ENCODE data around the gene LDHB. TPM values are rescaled to one million over a fixed set of nuclear protein-coding genes. Genes with fewer than 3 reads are reported as not detected.

Gene LDHB
- polyA plus RNA-seq, 1 experiment: 1,189 TPM

- TF ChIP-seq CTCF (IDR thresholded peaks at IDR 0.05; ENCODE audit: low read depth, low read length): no peak
- CTCF ChIA-PET: no interaction called here
- Histone ChIP-seq H3K27ac (ENCODE audit: low read depth, low read length) (no peak overlapping the region), H3K27me3 (ENCODE audit: control insufficient read depth, insufficient read depth, low read length) (no peaks in the 10 kb centered on the region), H3K9me3 (ENCODE audit: control insufficient read depth, insufficient read depth, low read length) (no peaks in the 10 kb centered on the region), H3K4me3 (ENCODE audit: low read depth, low read length) (no peak overlapping the region)
- POLR2A ChIA-PET: no interaction called here
- DNase-seq (ENCODE audit: low read depth, low spot score): no peak
Observed at GRCh38 chr12:21683115-21683514, 25.5 kb upstream of the LDHB start.

GRCh38 chr12:21678959-21679358 is 21.3 kb upstream of the LDHB start:
- TF ChIP-seq CTCF (IDR thresholded peaks at IDR 0.05; ENCODE audit: low read depth, low read length): no peak
- ChIA-PET CTCF (interaction anchor here (1.0 to 1.4 kb wide), 3 partner anchors 18 to 149 kb away, joined by 3 to 4 read pairs (median 3); no protein-coding TSS in a partner anchor), POLR2A (interaction anchor here (1.0 kb wide), 1 partner anchor 21 kb away, joined by 3 read pairs; the partner anchor contains the start of gene LDHB)
- Histone ChIP-seq H3K27me3 (ENCODE audit: control insufficient read depth, insufficient read depth, low read length) (peaks cover 7% of the 10 kb centered on the region), H3K9me3 (ENCODE audit: control insufficient read depth, insufficient read depth, low read length) (no peaks in the 10 kb centered on the region; the same call in 1 of the 2 replicates), H3K27ac (ENCODE audit: low read depth, low read length) (no peak overlapping the region), H3K4me3 (ENCODE audit: low read depth, low read length) (no peak overlapping the region)
- DNase-seq (ENCODE audit: low read depth, low spot score): no peak

- DNase-seq (ENCODE audit: low read depth, low spot score): no peak
- CTCF ChIA-PET: interaction anchor here (1.1 to 1.5 kb wide), 3 partner anchors 19 to 312 kb away, joined by 3 to 4 read pairs (median 4); no protein-coding TSS in a partner anchor
Observed at GRCh38 chr12:21677622-21678277, 20.1 kb upstream of the LDHB start.

GRCh38 chr12:21677204-21677603 is 19.6 kb upstream of the LDHB start:
- no peak for DNase-seq (ENCODE audit: low read depth, low spot score)
- H3K9me3 ChIP-seq (ENCODE audit: control insufficient read depth, insufficient read depth, low read length): no peaks in the 10 kb centered on the region; the same call in 1 of the 2 replicates
- ChIA-PET POLR2A (no interaction called here), CTCF (interaction anchor here (1.5 kb wide), 1 partner anchor 313 kb away, joined by 4 read pairs; no protein-coding TSS in a partner anchor)
- no peak overlapping the region for H3K4me3 ChIP-seq (ENCODE audit: low read depth, low read length)
- no peak for TF ChIP-seq CTCF (IDR thresholded peaks at IDR 0.05; ENCODE audit: low read depth, low read length)
- H3K27ac ChIP-seq (ENCODE audit: low read depth, low read length): no peak overlapping the region
- H3K27me3 ChIP-seq (ENCODE audit: control insufficient read depth, insufficient read depth, low read length): peaks cover 7% of the 10 kb centered on the region

More at GRCh38 chr12:21677622-21678277, 20.1 kb upstream of the LDHB start:
- H3K9me3 ChIP-seq (ENCODE audit: control insufficient read depth, insufficient read depth, low read length): no peaks in the 10 kb centered on the region; the same call in 1 of the 2 replicates
- no peak overlapping the region for H3K27ac ChIP-seq (ENCODE audit: low read depth, low read length)
- peaks cover 7% of the 10 kb centered on the region for H3K27me3 ChIP-seq (ENCODE audit: control insufficient read depth, insufficient read depth, low read length)
- H3K4me3 ChIP-seq (ENCODE audit: low read depth, low read length): no peak overlapping the region
- TF ChIP-seq CTCF (IDR thresholded peaks at IDR 0.05; ENCODE audit: low read depth, low read length): no peak
- POLR2A ChIA-PET: no interaction called here

GRCh38 chr12:21676776-21677175 is 19.1 kb upstream of the LDHB start:
- DNase-seq (ENCODE audit: low read depth, low spot score): no peak
- no peak for TF ChIP-seq CTCF (IDR thresholded peaks at IDR 0.05; ENCODE audit: low read depth, low read length)
- Histone ChIP-seq H3K4me3 (ENCODE audit: low read depth, low read length) (no peak overlapping the region), H3K27me3 (ENCODE audit: control insufficient read depth, insufficient read depth, low read length) (peaks cover 11% of the 10 kb centered on the region), H3K9me3 (ENCODE audit: control insufficient read depth, insufficient read depth, low read length) (no peaks in the 10 kb centered on the region; the same call in 1 of the 2 replicates), H3K27ac (ENCODE audit: low read depth, low read length) (no peak overlapping the region)
- POLR2A ChIA-PET: no interaction called here
- CTCF ChIA-PET: interaction anchor here (0.9 kb wide), 1 partner anchor 313 kb away, joined by 4 read pairs; no protein-coding TSS in a partner anchor
